ENCODE measurements around the gene PTPRG. TPM values are rescaled to one million over a fixed set of nuclear protein-coding genes. Genes with fewer than 3 reads are reported as not detected.

The PTPRG gene
- total and polyA plus RNA-seq, 2 donors (not counting 3 experiments of a cell fraction or from before 2014, with no cell fraction given) = 8.9 to 39.1 TPM

GRCh38 chr3:62249484-62249776 is 688.1 kb downstream of the PTPRG start:
- dilution Hi-C loops (cut with MboI; ENCODE audit: extremely low pct_ligation_motif_present, low sequenced_read_pairs) (no loop called here), intact Hi-C loops (cut with micrococcal nuclease) (no loop called here)
- no TSS peak for BruUV-seq (replicated peaks)
- H3K4me1 ChIP-seq (ENCODE audit: control insufficient read depth, extremely low read depth, insufficient read depth, low read length) = no peaks in the 10 kb centered on the region
- H3K27me3 ChIP-seq (ENCODE audit: control insufficient read depth in 2 of 2, insufficient read depth in 2 of 2, low read length in 2 of 2) = no peaks in the 10 kb centered on the region
- no peak overlapping the region for H3K4me2 ChIP-seq (ENCODE audit: insufficient read depth, low read length)
- H3K79me2 ChIP-seq (ENCODE audit: control insufficient read depth, insufficient read depth, low read length) = no peaks in the 10 kb centered on the region
- no peaks in the 10 kb centered on the region for H3K9me3 ChIP-seq (replicated peaks; ENCODE audit: control insufficient read depth, insufficient read depth, low read length)
- TF ChIP-seq MAX (IDR thresholded peaks at IDR 0.05; ENCODE audit: insufficient read depth, insufficient read length) = no peak
- no peak for TF ChIP-seq POLR2AphosphoS5 (IDR thresholded peaks at IDR 0.05; ENCODE audit: insufficient read depth, low read depth, low read length)
- TF ChIP-seq POLR2A (IDR thresholded peaks at IDR 0.05; ENCODE audit: low read depth, low read length) = no peak
- no peak for TF ChIP-seq CTCF (IDR thresholded peaks at IDR 0.05; ENCODE audit: extremely low read depth in 1 of 2, insufficient read depth in 1 of 2, low read depth in 1 of 2, low read length in 2 of 2)
- TF ChIP-seq FOS (IDR thresholded peaks at IDR 0.05; ENCODE audit: borderline replicate concordance, insufficient read depth, low read length) = no peak
- no peak for TF ChIP-seq MYC (IDR thresholded peaks at IDR 0.05; ENCODE audit: low read depth, low read length)
- no peak for TF ChIP-seq GATA2 (IDR thresholded peaks at IDR 0.05; ENCODE audit: insufficient read depth, insufficient read length, low read depth, low read length)
- TF ChIP-seq JUN (IDR thresholded peaks at IDR 0.05; ENCODE audit: borderline replicate concordance, insufficient read depth, insufficient read length, low read depth) = no peak
- no peak for TF ChIP-seq EZH2 (IDR thresholded peaks at IDR 0.05; ENCODE audit: borderline replicate concordance, low read depth, low read length, severe bottlenecking)
- H2AFZ ChIP-seq (ENCODE audit: low read depth, low read length) = no peak overlapping the region
- FAIRE-seq = no peak
- H3K27ac ChIP-seq (ENCODE audit: insufficient read depth, low read depth, low read length) = no peak overlapping the region
- H3K9ac ChIP-seq (replicated peaks; ENCODE audit: extremely low read depth, insufficient read depth, low read length) = no peak overlapping the region
- H3K9me1 ChIP-seq (replicated peaks; ENCODE audit: control insufficient read depth, extremely low read depth, insufficient read depth, low read length) = no peaks in the 10 kb centered on the region
- H4K20me1 ChIP-seq (replicated peaks; ENCODE audit: control insufficient read depth, extremely low read depth, insufficient read depth, low read length) = no peaks in the 10 kb centered on the region
- DNase-seq (ENCODE audit: low read depth, low spot score) = no peak
- H3K36me3 ChIP-seq (ENCODE audit: control insufficient read depth in 2 of 2, extremely low read depth in 1 of 2, insufficient read depth in 2 of 2, low read length in 2 of 2) = no peaks in the 10 kb centered on the region
- ChIA-PET CTCF (interaction anchor here (1.1 kb wide), 1 partner anchor 12 kb away, joined by 3 read pairs; no protein-coding TSS in a partner anchor), POLR2A (no interaction called here)
- no peak overlapping the region for H3K4me3 ChIP-seq (replicated peaks in 1 of 3; ENCODE audit: insufficient read depth in 1 of 3, low read depth in 1 of 3, low read length in 3 of 3)
